Measurements from ENCODE around the gene MAP4. TPM values are rescaled to one million over a fixed set of nuclear protein-coding genes. Genes with fewer than 3 reads are reported as not detected.

Gene MAP4
- total and polyA plus RNA-seq, 8 donors: 31.0 to 146 (median 92.4) TPM

DNA sequence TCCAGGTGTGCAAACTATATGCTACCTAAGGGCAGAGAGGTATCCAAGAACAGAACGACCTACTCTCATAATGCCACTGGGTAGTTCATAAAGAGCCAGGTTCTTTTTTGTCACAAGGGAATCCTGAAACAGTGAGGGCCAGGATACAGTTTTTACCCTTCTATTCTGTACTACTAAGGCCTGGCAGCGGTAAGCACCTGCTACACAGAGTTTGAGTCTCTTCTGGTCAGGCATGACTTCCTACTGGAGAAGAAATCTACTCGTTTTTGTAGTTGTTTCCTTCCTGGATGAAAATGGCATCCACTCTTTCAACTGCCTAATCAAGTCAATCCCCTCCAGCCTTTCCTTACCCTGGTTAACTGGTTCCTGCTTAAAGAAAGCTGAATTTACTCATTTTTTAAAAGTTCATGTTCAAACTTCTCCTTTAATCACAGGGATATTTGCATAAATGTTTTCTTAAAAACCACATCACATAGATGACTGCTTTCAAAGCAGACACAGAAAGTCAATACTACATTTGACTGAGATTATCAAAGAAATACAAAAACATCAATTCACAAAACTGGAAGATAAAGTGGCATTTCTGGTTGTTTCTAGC, 40.0 kb downstream of the MAP4 start:
- H3K36me3 ChIP-seq: peaks cover 0 to 17% (median 2%) of the 10 kb centered on the region in 4 donors
- H3K27me3 ChIP-seq: no peaks in the 10 kb centered on the region
- H3K9me3 ChIP-seq: no peaks in the 10 kb centered on the region
- TF ChIP-seq, protein P1, sequence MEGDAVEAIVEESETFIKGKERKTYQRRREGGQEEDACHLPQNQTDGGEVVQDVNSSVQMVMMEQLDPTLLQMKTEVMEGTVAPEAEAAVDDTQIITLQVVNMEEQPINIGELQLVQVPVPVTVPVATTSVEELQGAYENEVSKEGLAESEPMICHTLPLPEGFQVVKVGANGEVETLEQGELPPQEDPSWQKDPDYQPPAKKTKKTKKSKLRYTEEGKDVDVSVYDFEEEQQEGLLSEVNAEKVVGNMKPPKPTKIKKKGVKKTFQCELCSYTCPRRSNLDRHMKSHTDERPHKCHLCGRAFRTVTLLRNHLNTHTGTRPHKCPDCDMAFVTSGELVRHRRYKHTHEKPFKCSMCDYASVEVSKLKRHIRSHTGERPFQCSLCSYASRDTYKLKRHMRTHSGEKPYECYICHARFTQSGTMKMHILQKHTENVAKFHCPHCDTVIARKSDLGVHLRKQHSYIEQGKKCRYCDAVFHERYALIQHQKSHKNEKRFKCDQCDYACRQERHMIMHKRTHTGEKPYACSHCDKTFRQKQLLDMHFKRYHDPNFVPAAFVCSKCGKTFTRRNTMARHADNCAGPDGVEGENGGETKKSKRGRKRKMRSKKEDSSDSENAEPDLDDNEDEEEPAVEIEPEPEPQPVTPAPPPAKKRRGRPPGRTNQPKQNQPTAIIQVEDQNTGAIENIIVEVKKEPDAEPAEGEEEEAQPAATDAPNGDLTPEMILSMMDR (IDR thresholded peaks at IDR 0.05): no peak
- no peak for TF ChIP-seq POLR2A (IDR thresholded peaks at IDR 0.05)
- intact Hi-C loops (cut with DNase I; ENCODE audit: low total_unique reads): no loop called here
- DNase-seq: no peak
- 67 to 82% (median 73%) methylated on average over 3 of the region's 3 CpGs for WGBS, 5 donors
- no peak overlapping the region for H3K4me3 ChIP-seq
- no peak overlapping the region for H3K27ac ChIP-seq
- H3K4me1 ChIP-seq: peaks cover 0 to 10% (median 0%) of the 10 kb centered on the region in 4 donors

- TF ChIP-seq POLR2AphosphoS5 (IDR thresholded peaks at IDR 0.05) (no peak), EP300 (IDR thresholded peaks at IDR 0.05) (no peak), POLR2A (IDR thresholded peaks at IDR 0.05) (no peak)
- TF ChIP-seq, protein P1 (IDR thresholded peaks at IDR 0.05): no peak
- intact Hi-C loops (cut with DNase I; ENCODE audit: low total_unique reads): no loop called here
Observed at GRCh38 chr3:47974974-47975470, 41.2 kb downstream of the MAP4 start.

DNA sequence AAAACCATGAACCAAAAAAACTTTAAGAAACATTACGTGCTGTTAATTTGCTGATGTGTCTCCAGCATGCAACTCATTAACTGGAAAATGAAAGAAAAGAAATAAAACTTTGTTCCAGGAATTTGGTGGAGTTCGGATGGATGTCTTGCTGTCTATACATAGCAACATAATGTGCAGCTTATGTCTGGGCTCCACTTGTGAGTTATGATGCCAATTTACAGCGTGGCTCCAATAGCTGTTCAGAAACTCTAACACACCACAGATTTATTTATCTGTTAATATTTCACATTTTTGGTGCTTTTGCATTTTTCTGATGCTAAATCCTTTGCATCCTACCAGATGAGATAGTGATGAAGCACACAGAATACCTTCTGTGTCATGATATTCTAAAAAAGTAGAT, 45.1 kb downstream of the MAP4 start:
- Histone ChIP-seq H3K36me3 (peaks cover 0 to 23% (median 2%) of the 10 kb centered on the region in 4 donors), H3K27me3 (no peaks in the 10 kb centered on the region), H3K27ac (no peak overlapping the region), H3K9me3 (no peaks in the 10 kb centered on the region), H3K4me3 (no peak overlapping the region), H3K4me1 (no peaks in the 10 kb centered on the region)
- no peak for TF ChIP-seq POLR2AphosphoS5 (IDR thresholded peaks at IDR 0.05)
- no peak for TF ChIP-seq POLR2A (IDR thresholded peaks at IDR 0.05)
- TF ChIP-seq, protein P1 (IDR thresholded peaks at IDR 0.05): no peak
- no peak for TF ChIP-seq EP300 (IDR thresholded peaks at IDR 0.05)
- 87 to 96% (median 91%) methylated on average over 3 of the region's 3 CpGs for WGBS, 5 donors
- intact Hi-C loops (cut with DNase I; ENCODE audit: low total_unique reads): no loop called here
- no peak for DNase-seq

More at GRCh38 chr3:47974974-47975470, 41.2 kb downstream of the MAP4 start:
- no peaks in the 10 kb centered on the region for H3K4me1 ChIP-seq
- no peaks in the 10 kb centered on the region for H3K27me3 ChIP-seq
- H3K4me3 ChIP-seq: no peak overlapping the region
- no peaks in the 10 kb centered on the region for H3K9me3 ChIP-seq
- H3K36me3 ChIP-seq: peaks cover 0 to 25% (median 2%) of the 10 kb centered on the region in 4 donors
- WGBS, 5 donors: 75 to 83% (median 77%) methylated on average over 4 of the region's 4 CpGs
- no peak for DNase-seq
- no peak overlapping the region for H3K27ac ChIP-seq

DNA sequence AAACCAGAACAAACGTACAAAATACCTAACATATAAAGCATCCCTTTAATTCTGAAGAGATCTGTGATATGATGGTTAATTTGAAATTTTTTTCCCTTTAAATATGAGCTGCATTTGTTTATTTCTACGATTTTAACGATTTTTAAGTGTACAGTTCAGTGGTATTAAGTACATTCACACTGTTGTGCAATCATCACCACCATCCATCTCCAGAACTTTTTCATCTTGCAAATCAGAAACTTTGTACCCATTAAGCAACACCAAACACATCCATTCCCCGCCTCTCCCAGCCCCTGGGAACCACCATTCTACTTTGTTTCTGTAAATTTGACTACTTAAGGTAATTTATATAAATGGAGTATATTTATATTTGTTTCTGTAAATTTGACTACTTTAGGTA, 51.5 kb downstream of the MAP4 start:
- Histone ChIP-seq H3K9me3 (no peaks in the 10 kb centered on the region), H3K27ac (no peak overlapping the region), H3K27me3 (no peaks in the 10 kb centered on the region), H3K4me3 (no peak overlapping the region), H3K36me3 (no peaks in the 10 kb centered on the region), H3K4me1 (peaks cover 10 to 24% (median 17%) of the 10 kb centered on the region in 4 donors)
- DNase-seq: no peak
- WGBS, 5 donors: 92 to 97% (median 94%) methylated on average over 4 of the region's 4 CpGs
- intact Hi-C loops (cut with DNase I; ENCODE audit: low total_unique reads): no loop called here
- TF ChIP-seq POLR2A (IDR thresholded peaks at IDR 0.05) (no peak), POLR2AphosphoS5 (IDR thresholded peaks at IDR 0.05) (no peak), EP300 (IDR thresholded peaks at IDR 0.05) (no peak)
- TF ChIP-seq, protein P1 (IDR thresholded peaks at IDR 0.05): no peak

Data from stomach (tissue), 9 donors.